Lower lobe of right lung (tissue), 2 donors: ENCODE results near the gene PFDN1. TPM values are rescaled to one million over a fixed set of nuclear protein-coding genes. Genes with fewer than 3 reads are reported as not detected.

ENCODE experiments used
- ATAC-seq, 2 donors: fragments of 200-7000 bp; cut with Tn5 transposase; one replicate each; pipeline ENCODE4 v1.9.1; 2020 to 2022; ENCODE audit warnings: mild to moderate bottlenecking in 2 of 2, moderate library complexity in 2 of 2
- DNase-seq: peaks from one replicate; pipeline ENCODE4 v3.0.0-alpha.2; 2020
- H3K27ac ChIP-seq: fragments of 200-600 bp; one replicate; pipeline ENCODE4 v1.8.0; 2022
- H3K27me3 ChIP-seq: fragments of 200-600 bp; one replicate; pipeline ENCODE4 v1.8.0; 2022; ENCODE audit warnings: low read depth
- H3K36me3 ChIP-seq: fragments of 200-600 bp; one replicate; pipeline ENCODE4 v1.8.0; 2022; ENCODE audit warnings: mild to moderate bottlenecking
- H3K4me1 ChIP-seq: fragments of 200-600 bp; one replicate; pipeline ENCODE4 v1.8.0; 2022
- H3K4me3 ChIP-seq: fragments of 200-600 bp; one replicate; pipeline ENCODE4 v1.8.0; 2022; ENCODE audit warnings: mild to moderate bottlenecking
- H3K9me3 ChIP-seq: fragments of 200-600 bp; one replicate; pipeline ENCODE4 v1.8.0; 2022
- intact Hi-C: fragments of 100-400 bp; cut with DNase I; formaldehyde crosslinking; loops from one replicate; pipeline ENCODE4 v1.11.0; 2022
- total RNA-seq: library from RNA; stranded (reverse); fragmentation: NEBNext Ultra II Directional; extraction: Animal tissue kit (Norgen Biotek cat#: 25700); gene quantifications from one replicate; pipeline ENCODE4 v1.2.1, GENCODE V29; 2021
- TF ChIP-seq, protein P1 (sequence below): fragments of 200-600 bp; IDR thresholded peaks from one replicate; pipeline ENCODE4 v1.8.0; 2022; ENCODE audit warnings: antibody characterized with exemption, mild to moderate bottlenecking
- donor health status: DM: no; HTN: yes; CAD: no; lungs with severe emphysema.

PFDN1 gene
- total RNA-seq, 1 donor from 2014 or later = 47.1 TPM

- TF ChIP-seq, protein P1, sequence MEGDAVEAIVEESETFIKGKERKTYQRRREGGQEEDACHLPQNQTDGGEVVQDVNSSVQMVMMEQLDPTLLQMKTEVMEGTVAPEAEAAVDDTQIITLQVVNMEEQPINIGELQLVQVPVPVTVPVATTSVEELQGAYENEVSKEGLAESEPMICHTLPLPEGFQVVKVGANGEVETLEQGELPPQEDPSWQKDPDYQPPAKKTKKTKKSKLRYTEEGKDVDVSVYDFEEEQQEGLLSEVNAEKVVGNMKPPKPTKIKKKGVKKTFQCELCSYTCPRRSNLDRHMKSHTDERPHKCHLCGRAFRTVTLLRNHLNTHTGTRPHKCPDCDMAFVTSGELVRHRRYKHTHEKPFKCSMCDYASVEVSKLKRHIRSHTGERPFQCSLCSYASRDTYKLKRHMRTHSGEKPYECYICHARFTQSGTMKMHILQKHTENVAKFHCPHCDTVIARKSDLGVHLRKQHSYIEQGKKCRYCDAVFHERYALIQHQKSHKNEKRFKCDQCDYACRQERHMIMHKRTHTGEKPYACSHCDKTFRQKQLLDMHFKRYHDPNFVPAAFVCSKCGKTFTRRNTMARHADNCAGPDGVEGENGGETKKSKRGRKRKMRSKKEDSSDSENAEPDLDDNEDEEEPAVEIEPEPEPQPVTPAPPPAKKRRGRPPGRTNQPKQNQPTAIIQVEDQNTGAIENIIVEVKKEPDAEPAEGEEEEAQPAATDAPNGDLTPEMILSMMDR = no peak
- Histone ChIP-seq H3K36me3 (no peaks in the 10 kb centered on the region), H3K4me3 (no peak overlapping the region), H3K27me3 (no peaks in the 10 kb centered on the region), H3K9me3 (no peaks in the 10 kb centered on the region), H3K27ac (peak overlapping the region; percentile 54), H3K4me1 (peaks cover 30% of the 10 kb centered on the region)
- intact Hi-C loops = no loop called here
- ATAC-seq (no peak), DNase-seq (no peak)
Observed at GRCh38 chr5:140312791-140313189, 9.9 kb upstream of the PFDN1 start.

GRCh38 chr5:140312067-140312790, 9.3 kb upstream of the PFDN1 start:
- ATAC-seq (peak; percentile 66 to 80), DNase-seq (no peak)
- H3K36me3 ChIP-seq = no peaks in the 10 kb centered on the region
- peak overlapping the region; percentile 54 for H3K27ac ChIP-seq
- no peak overlapping the region for H3K4me3 ChIP-seq
- H3K27me3 ChIP-seq = no peaks in the 10 kb centered on the region
- TF ChIP-seq, protein P1 = no peak
- H3K9me3 ChIP-seq = no peaks in the 10 kb centered on the region
- H3K4me1 ChIP-seq = peaks cover 30% of the 10 kb centered on the region
- intact Hi-C loops = no loop called here

DNA sequence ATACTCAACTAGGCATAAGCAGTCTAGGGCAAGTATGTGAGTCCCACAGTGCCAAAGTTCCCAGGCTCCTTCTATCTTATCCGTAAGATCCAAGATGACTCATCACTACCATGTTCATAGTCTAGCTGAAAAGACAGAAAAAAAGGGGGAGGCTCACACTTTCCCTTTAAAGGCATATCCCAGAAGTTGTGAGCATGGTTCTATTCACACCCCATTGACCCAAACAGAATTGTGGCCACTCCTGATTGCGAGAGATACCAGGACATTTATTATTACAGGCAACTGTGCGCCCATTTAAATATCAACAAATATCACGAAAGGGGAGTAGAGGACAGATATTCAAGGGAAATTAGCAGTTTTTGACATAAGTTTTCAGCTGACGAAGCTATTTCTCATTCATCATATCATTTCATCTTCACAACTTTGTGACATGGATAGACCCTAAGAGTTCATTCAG, 8.1 kb upstream of the PFDN1 start:
- Histone ChIP-seq H3K9me3 (no peaks in the 10 kb centered on the region), H3K36me3 (no peaks in the 10 kb centered on the region), H3K4me1 (peaks cover 30% of the 10 kb centered on the region), H3K27me3 (no peaks in the 10 kb centered on the region), H3K4me3 (no peak overlapping the region), H3K27ac (no peak overlapping the region)
- intact Hi-C loops = no loop called here
- TF ChIP-seq, protein P1 = no peak
- ATAC-seq = peak; percentile 41 to 59
- no peak for DNase-seq

- ATAC-seq = no peak
- no peaks in the 10 kb centered on the region for H3K27me3 ChIP-seq
- H3K36me3 ChIP-seq = no peaks in the 10 kb centered on the region
- no peak overlapping the region for H3K4me3 ChIP-seq
- TF ChIP-seq, protein P1 = no peak
- H3K27ac ChIP-seq = no peak overlapping the region
- H3K4me1 ChIP-seq = peaks cover 30% of the 10 kb centered on the region
- no peaks in the 10 kb centered on the region for H3K9me3 ChIP-seq
- DNase-seq = no peak
- intact Hi-C loops = no loop called here
Observed at GRCh38 chr5:140310434-140310833, 7.5 kb upstream of the PFDN1 start.

- intact Hi-C loops = no loop called here
- no peaks in the 10 kb centered on the region for H3K9me3 ChIP-seq
- H3K27me3 ChIP-seq = no peaks in the 10 kb centered on the region
- no peak overlapping the region for H3K4me3 ChIP-seq
- ATAC-seq (no peak), DNase-seq (no peak)
- peaks cover 30% of the 10 kb centered on the region for H3K4me1 ChIP-seq
- TF ChIP-seq, protein P1 = no peak
- no peaks in the 10 kb centered on the region for H3K36me3 ChIP-seq
- no peak overlapping the region for H3K27ac ChIP-seq
Observed at GRCh38 chr5:140309706-140310249, 6.9 kb upstream of the PFDN1 start.
